Renal pelvis (tissue), 4 donors: Measurements from ENCODE around the gene PPAN. TPM values are rescaled to one million over a fixed set of nuclear protein-coding genes. Genes with fewer than 3 reads are reported as not detected.

Experiments used
- DNase-seq: peaks from one replicate; pipeline ENCODE4 v3.0.0-alpha.2; 2013
- polyA plus RNA-seq, 3 donors: library from polyadenylated mRNA; unstranded; fragments of 120-200 nt; gene quantifications; one replicate each; pipeline ENCODE4 v1.2.1, GENCODE V29; 2013; ENCODE audit not compliant: insufficient read length in 3 of 3

PPAN gene
- polyA plus RNA-seq, 3 donors = 35.7 to 45.6 (median 36.6) TPM

- no peak for DNase-seq
These were observed 6.0 kb downstream of the PPAN start for GRCh38 chr19:10112037-10112761.

GRCh38 chr19:10112895-10113591 is 6.9 kb downstream of the PPAN start:
- DNase-seq = no peak

DNA sequence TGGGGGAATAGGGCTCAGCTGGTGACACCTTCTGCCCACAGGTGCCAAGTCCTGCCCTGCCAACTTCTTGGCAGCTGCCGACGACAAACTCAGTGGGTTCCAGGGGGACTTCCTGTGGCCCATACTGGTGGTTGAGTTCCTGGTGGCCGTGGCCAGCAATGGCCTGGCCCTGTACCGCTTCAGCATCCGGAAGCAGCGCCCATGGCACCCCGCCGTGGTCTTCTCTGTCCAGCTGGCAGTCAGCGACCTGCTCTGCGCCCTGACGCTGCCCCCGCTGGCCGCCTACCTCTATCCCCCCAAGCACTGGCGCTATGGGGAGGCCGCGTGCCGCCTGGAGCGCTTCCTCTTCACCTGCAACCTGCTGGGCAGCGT is 7.4 kb downstream of the PPAN start:
- no peak for DNase-seq

- DNase-seq = no peak
These were observed 7.9 kb downstream of the PPAN start for GRCh38 chr19:10113964-10114650.

DNA sequence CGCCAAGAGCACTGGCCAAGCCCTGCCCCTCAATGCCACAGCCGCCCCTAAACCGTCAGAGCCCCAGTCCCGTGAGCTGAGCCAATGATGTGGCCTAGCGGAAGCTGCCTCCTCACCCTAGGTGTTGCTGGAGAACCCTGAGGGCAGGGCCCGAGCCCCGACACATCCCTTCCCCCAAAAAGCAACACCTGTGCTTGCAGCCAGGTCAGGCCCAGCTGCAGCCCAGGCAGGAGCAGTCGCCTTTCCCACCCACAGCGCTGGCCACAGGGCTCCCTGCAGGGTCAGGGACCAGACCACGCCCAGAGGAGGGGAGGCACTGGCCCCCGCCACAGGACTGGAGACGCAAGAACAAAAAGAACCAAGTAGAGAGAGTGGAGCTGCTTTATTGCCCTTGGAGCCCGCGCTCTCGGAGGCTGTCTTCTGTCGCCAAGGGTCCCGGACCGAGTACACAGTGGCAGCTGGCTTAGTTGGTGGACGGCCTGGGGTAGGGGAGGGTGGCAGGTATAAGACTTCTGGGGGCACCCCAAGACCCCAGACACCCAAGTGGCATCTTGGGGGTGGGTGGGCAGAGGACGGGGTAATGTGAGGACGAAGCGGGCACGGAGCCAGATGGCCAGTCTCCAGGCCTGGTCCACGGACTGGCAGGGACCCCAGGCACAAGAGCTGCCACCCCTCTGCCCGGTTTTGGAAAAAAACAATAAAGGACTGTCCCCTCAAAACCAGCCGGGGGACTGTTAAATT is 8.7 kb downstream of the PPAN start:
- no peak for DNase-seq

DNA sequence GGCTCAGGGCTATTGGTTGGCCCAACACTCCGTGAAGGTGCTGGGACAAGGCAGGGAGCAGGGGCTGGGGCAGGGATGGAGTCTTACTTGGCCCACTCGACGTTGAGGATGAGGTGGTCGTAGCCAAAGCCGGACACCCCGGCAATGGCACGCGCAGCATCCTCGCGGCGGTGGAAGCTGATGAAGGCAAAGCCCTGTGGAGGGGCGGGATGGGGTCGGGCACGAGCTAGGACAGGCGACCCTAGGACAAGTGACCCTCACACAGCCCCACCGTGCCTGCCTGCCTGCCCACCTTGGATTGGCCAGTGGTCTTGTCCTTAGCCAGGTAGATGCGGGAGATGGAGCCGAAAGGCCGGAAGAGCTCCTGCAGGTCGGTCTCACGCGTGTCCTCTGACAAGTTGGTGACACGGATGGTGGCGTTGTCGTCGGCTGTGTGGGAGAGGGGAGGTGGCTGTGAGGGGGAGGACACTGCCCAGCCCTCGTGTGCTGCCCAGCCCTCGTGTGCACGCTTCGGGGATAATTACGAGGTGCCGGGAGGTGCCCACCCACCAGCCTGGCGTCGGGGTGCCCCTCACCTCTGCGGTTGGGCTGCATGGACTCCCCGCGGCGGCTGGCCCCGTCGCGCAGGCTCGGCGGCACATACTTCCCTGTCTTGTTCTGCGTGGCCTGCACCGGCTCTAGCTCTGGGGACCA is 9.4 kb downstream of the PPAN start:
- no peak for DNase-seq

DNA sequence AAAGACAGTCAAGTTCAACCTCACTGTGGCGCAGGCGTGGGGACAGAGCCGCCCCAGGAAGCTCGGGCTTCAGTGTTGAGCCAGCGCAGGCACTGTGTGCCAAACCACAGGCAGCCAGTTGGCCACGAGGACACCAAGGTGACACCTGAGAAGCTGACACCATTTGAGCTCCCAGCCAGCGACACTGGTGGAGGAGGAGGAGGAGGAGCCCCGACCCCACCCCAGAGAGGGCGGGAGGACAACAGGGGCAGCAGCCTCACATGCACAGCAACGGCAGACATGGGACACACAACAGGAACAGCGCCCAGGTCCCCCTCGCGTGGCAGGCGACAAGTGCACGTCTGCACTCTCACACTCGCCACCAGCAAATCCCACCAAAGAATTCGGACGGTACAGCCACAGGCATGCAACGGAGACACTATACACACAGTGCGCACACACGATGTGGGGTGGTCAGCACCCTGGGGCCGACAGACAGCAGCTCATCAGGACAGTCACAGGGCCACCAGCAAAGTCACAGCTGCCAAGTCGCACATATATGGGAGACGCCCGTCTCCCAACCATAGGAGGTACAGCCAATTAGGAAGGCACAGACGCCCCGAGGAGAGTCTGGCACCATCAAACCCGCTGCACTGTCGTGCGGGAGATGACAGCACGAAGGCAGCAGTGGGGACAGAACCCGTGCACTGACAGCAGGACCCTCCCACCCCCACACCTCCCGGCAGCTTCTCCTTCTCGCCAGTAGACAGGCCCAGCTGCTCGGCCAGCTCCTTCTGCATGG is 10.1 kb downstream of the PPAN start:
- no peak for DNase-seq

- DNase-seq = no peak
These were observed 10.9 kb downstream of the PPAN start for GRCh38 chr19:10116866-10117616.

GRCh38 chr19:10118960-10119359 is 12.8 kb downstream of the PPAN start:
- DNase-seq = no peak

DNA sequence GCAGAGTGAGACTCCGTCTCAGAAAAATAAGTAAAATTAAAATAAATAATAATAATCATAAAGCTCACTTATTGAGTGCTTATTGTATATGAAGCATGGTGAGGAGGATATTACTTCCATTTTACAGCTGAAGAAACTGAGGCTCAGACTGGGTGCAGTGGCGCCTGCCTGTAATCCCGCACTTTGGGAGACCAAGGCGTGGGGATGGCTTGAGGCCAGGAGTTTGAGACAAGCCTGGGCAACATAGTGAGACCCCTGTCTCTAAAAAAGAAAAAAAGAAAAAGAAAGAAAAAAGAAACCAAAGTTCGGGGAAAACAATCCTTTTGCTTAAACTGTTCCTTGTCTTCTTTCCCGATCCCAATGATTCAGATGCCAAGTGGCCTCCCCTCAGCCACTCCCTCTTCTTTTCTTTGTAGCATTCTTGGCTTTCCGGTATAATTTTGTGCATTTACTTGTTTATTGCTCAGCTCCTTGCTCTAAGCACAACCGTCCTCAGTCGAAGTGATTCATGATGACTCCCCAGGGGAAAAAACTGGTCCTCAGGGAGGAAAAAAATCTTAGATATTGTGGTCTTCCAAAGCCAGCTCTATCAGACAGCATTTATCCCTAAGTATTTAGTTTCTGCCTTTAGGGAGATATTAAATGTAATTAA is 14.5 kb downstream of the PPAN start:
- no peak for DNase-seq

DNA sequence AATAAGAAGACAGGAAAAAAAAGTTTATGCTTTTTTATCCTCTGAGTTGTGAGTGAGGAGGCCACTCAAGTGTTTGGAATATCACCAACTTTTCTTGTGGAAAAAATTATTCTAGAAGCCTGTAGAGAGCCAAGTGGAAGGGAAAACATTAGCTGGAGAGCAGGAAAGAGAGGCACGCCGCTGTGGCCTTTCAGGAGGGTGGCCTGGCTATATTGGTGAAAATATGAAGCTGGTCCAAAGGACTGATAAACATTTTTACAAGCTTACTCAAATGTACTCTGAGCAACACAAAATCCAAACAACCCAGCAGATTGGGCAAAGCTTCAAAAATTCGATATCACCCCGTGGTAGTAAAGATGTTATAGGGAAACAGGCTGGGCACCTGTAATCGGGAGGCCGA is 15.9 kb downstream of the PPAN start:
- no peak for DNase-seq

DNA sequence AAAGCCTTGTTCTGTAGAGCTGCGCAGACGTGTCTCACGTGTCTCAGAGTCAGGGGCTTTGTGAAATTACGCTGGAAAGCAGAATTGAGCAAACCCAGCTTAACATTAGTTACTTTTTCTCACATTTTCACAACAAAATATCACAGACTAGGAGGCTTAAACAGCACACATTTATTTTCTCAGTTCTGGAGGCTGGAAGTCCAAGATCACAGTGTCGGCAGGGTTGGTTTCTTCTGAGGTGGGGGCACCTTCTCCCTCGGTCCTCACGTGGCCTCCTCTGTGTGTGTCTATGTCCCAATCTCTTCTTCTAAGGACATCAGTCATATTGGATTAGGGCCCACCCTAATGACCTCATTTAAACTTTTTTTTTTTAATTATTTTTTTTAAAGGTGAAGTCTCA is 18.3 kb downstream of the PPAN start:
- no peak for DNase-seq

DNA sequence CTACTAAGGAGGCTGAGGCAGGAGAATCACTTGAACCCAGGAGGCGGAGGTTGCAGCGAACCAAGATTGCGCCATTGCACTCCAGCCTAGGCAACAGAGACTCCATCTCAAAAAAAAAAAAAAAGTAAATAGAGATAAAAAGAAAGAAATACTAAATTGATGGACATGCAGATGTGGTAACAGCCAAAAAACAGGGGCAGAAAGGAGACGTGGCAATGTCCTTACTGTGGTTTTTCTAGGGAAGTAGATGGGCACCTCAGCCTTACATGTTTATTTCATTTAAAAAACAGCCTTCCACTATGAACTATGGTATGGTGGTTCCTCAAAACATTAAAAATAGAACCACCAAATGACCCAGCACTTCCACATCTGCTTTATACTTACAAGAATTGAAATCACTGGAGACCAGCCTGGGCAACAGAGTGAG is 20.1 kb downstream of the PPAN start:
- DNase-seq = no peak

GRCh38 chr19:10132905-10133304 is 26.7 kb downstream of the PPAN start:
- no peak for DNase-seq

GRCh38 chr19:10133596-10133995 is 27.4 kb downstream of the PPAN start:
- no peak for DNase-seq

DNA sequence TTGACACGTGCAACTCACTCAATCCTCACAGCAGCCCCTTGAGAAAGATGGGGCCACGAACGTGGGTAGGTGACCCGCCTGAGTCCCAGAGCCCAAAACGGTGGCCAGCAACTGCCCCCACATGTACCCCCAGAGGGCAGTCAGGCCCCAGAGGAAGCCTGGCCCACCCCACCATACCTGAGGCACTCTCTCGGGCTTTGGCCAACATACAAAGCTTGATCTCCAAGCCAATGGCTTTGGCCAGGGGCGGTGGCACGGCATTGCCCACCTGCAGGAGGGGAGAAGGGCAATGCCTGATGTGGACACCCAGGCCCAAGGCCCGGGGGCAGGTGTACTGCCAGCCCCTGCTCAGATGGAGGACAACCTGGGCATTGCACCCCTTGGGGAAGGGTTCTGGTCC is 27.9 kb downstream of the PPAN start:
- no peak for DNase-seq

DNA sequence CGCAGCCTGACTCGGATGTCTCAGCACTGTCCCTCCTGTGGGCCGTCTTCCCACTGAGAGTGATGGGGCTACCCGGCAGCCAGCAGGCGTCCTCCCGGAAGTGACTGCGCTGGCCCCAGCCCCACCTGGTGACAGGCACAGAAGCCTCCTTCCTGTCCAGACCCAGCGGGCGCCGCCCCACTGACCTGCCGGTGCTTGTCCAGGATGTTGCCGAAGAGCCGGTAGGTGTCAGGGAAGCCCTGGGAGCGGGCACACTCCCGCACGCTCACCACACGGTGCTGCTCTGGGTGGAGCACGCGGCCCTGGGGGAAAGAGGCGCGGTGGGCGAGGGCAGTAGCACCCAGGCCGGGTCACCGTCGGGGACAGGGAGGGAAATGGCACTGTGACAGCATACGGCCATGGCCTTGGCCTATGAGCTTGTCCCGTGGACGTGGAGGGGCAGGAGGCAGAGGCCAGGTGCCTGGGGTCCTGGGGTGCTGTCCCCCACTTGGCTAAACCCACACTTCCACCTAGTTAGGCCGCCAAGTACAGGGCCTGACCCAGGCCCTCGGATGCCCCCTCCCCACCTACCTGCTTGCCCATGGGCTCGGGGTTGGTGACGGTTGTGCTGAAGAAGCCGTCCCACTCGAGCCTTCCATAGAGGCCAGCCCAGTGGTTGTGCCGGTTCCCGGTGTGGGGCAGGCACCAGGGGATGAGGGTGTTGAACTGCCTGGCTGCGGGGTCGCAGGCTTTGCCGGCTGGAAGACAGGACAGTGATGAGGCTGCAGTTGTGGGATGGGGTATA is 29.6 kb downstream of the PPAN start:
- no peak for DNase-seq

DNA sequence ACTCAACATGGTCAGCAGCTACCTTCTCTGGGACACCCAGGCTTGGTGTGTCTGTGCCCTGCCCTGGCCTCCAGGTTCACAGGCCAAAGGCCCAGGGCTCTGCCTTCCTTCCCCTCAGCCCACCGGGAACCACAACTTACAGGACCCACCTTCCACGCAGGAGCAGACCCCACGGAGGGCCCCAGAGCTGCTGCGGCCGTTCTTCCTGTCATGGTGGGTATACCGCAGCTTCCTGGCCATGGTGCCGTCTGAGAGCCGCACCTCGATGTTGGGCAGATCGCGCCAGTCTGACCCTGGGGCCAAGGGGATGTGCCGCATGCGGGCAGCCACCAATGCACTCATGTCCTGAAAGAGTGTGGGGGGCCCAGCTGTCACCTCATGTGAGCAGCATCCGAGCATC is 30.8 kb downstream of the PPAN start:
- DNase-seq = no peak
